Esophagus muscularis mucosa (tissue), 4 donors: ENCODE results near the gene COG5. TPM values are rescaled to one million over a fixed set of nuclear protein-coding genes. Genes with fewer than 3 reads are reported as not detected.

Experiments
- DNase-seq: peaks from one replicate; pipeline ENCODE4 v3.0.0-alpha.2; 2017; ENCODE audit errors: extremely low spot score
- H3K27ac ChIP-seq, 4 donors: fragments of 200-600 bp; sonication (generic); replicated peaks in 1 of 4; 1 replicate in 3 of 4; 2 replicates in 1 of 4; pipeline ENCODE4 v1.5.1; 2016 to 2019; ENCODE audit warnings: mild to moderate bottlenecking in 1 of 4
- H3K27me3 ChIP-seq, 4 donors: fragments of 200-600 bp; sonication (generic); one replicate each; pipeline versions ENCODE4 v1.5.1 to v1.6.0; 2016 to 2019
- H3K36me3 ChIP-seq, 4 donors: fragments of 200-600 bp; sonication (generic); one replicate each; pipeline ENCODE4 v1.5.1; 2016 to 2019
- H3K4me1 ChIP-seq, 4 donors: fragments of 200-600 bp; sonication (generic); one replicate each; pipeline ENCODE4 v1.5.1; 2016 to 2019
- H3K4me3 ChIP-seq, 4 donors: fragments of 200-600 bp; sonication (generic); 1 replicate in 2 of 4; 2 replicates in 2 of 4; pipeline ENCODE4 v1.5.1; 2016 to 2019; ENCODE audit warnings: mild to moderate bottlenecking in 4 of 4, moderate library complexity in 1 of 4
- H3K9me3 ChIP-seq, 4 donors: fragments of 200-600 bp; sonication (generic); 1 replicate in 3 of 4; 2 replicates in 1 of 4; pipeline ENCODE4 v1.5.1; 2016 to 2019
- CTCF ChIP-seq, 3 experiments: fragments of 200-600 bp in 2 of 3; fragments of 450-650 bp in 1 of 3; sonication (generic) in 2 of 3; IDR thresholded peaks; one replicate each; pipeline ENCODE4 v1.5.1; 2017 to 2019; ENCODE audit warnings: antibody characterized with exemption in 3 of 3, mild to moderate bottlenecking in 2 of 3, moderate library complexity in 1 of 3
- EP300 ChIP-seq: sonication (generic); formaldehyde crosslinking; IDR thresholded peaks from one replicate; pipeline ENCODE4 v1.6.1; 2017; ENCODE audit warnings: antibody characterized with exemption
- POLR2A ChIP-seq: fragments of 450-650 bp; IDR thresholded peaks from one replicate; pipeline ENCODE4 v1.6.1; 2017; ENCODE audit warnings: antibody characterized with exemption, moderate library complexity, mild to moderate bottlenecking, low read depth
- POLR2AphosphoS5 ChIP-seq, 2 donors: sonication (generic); formaldehyde crosslinking; IDR thresholded peaks; one replicate each; pipeline ENCODE4 v1.6.1; 2017; ENCODE audit warnings: antibody characterized with exemption in 2 of 2
- WGBS: methylation state at CpG from one replicate; pipeline ENCODE4 v1.1.5; 2018; 5-methylcytosine and 5-hydroxymethylcytosine counted together
- intact Hi-C: fragments of 100-400 bp; cut with DNase I; formaldehyde crosslinking; loops from one replicate; pipeline ENCODE4 v1.15.1; 2023
- total RNA-seq, 4 donors: library from RNA; depleted of rRNA; stranded (reverse); fragments of >200 nt; gene quantifications; one replicate each; pipeline versions ENCODE4 v1.1.0 to v1.2.1, GENCODE V29; 2016

Gene COG5
- total RNA-seq, 4 donors from 2014 or later, result 20.3 to 33.4 (median 24.9) TPM

DNA sequence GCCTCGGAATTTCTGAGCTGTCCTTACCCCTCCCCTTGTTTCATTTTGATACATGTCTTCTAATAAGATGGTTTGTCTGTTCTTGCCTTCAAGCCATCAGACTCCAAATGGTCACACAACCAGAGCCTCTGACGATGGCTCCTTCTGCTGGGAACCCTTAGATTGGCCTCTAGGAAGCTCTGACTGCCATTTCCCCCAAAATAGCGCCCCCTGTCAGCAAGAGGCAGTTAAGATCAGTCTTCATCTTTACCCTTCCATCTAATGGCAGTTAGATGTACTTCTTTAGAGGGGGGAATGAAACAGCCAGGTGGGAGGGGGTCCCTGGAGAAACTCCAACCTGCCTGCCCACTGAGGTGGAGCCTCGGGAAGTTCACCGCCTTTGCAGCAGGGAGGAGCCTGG lies 179.7 kb downstream of the COG5 start:
- DNase-seq, result no peak
- Histone ChIP-seq H3K4me1 (peaks cover 4 to 14% (median 7%) of the 10 kb centered on the region in 4 donors), H3K36me3 (no peaks in the 10 kb centered on the region), H3K4me3 (no peak overlapping the region), H3K9me3 (no peaks in the 10 kb centered on the region), H3K27me3 (no peaks in the 10 kb centered on the region), H3K27ac (no peak overlapping the region)
- WGBS, result 88% methylated on average over 5 of the region's 5 CpGs
- intact Hi-C loops, result no loop called here
- no peak for TF ChIP-seq POLR2AphosphoS5 (IDR thresholded peaks at IDR 0.05)
- no peak for TF ChIP-seq POLR2A
- TF ChIP-seq CTCF (IDR thresholded peaks at IDR 0.05), result no peak
- TF ChIP-seq EP300, result no peak

- Histone ChIP-seq H3K9me3 (no peaks in the 10 kb centered on the region), H3K4me1 (peaks cover 4 to 14% (median 7%) of the 10 kb centered on the region in 4 donors), H3K4me3 (no peak overlapping the region), H3K27ac (no peak overlapping the region), H3K27me3 (no peaks in the 10 kb centered on the region), H3K36me3 (no peaks in the 10 kb centered on the region)
- TF ChIP-seq CTCF (IDR thresholded peaks at IDR 0.05) (no peak), EP300 (no peak)
- intact Hi-C loops, result no loop called here
- DNase-seq, result no peak
- WGBS, result 97% methylated on average over 4 of the region's 4 CpGs
Observed at GRCh38 chr7:107383203-107383602, 180.5 kb downstream of the COG5 start.

DNA sequence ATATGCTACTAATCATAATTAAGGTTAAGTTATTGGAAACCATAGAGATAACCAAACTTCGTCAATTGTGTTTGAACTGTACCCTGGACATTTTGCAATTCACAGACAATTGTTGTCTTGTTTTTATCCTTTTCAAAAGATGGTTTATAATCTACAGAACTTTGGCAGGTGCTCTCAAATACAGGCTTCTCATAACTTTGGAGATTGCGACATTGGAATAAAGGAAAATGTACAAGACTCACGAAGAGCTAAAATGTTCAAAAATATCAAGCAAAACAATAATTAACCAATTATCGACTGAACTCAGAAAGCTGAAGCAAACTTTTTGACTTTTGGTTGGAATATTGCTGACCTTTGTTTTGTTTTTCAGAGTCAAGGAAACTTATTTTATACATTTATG lies 182.3 kb downstream of the COG5 start:
- intact Hi-C loops, result no loop called here
- H3K9me3 ChIP-seq, result no peaks in the 10 kb centered on the region
- no peak overlapping the region for H3K27ac ChIP-seq
- TF ChIP-seq EP300, result no peak
- no peak for TF ChIP-seq CTCF (IDR thresholded peaks at IDR 0.05)
- no peak for TF ChIP-seq POLR2A
- TF ChIP-seq POLR2AphosphoS5 (IDR thresholded peaks at IDR 0.05), result no peak
- no peaks in the 10 kb centered on the region for H3K4me1 ChIP-seq
- H3K27me3 ChIP-seq, result no peaks in the 10 kb centered on the region
- WGBS, result 83% methylated on average over 4 of the region's 4 CpGs
- no peaks in the 10 kb centered on the region for H3K36me3 ChIP-seq
- no peak for DNase-seq
- no peak overlapping the region for H3K4me3 ChIP-seq

DNA sequence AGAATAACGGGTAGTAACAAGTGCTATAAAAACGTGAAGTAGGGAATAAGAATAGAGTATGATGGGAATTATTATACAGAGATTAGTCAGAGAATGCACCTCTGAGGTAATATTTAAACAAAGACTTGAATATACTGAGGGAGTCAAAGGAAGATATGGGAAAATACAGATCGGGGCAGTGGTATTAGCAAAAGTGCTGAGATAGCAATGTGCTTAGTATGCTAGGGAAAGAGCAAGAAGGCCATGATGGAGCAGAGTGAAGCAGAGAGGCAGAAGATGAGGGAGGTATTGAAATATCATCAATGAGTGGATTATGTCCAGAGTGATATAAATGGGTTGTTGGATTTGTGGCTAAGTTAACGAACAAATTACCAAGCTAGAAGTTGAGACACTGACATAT lies 190.4 kb downstream of the COG5 start:
- Histone ChIP-seq H3K9me3 (no peaks in the 10 kb centered on the region), H3K27me3 (no peaks in the 10 kb centered on the region), H3K36me3 (no peaks in the 10 kb centered on the region), H3K4me3 (no peak overlapping the region), H3K4me1 (no peaks in the 10 kb centered on the region), H3K27ac (no peak overlapping the region)
- intact Hi-C loops, result no loop called here
- TF ChIP-seq CTCF (IDR thresholded peaks at IDR 0.05) (no peak), EP300 (no peak), POLR2A (no peak), POLR2AphosphoS5 (IDR thresholded peaks at IDR 0.05) (no peak)
- no peak for DNase-seq
- 76% methylated on average over 4 of the region's 4 CpGs for WGBS

DNA sequence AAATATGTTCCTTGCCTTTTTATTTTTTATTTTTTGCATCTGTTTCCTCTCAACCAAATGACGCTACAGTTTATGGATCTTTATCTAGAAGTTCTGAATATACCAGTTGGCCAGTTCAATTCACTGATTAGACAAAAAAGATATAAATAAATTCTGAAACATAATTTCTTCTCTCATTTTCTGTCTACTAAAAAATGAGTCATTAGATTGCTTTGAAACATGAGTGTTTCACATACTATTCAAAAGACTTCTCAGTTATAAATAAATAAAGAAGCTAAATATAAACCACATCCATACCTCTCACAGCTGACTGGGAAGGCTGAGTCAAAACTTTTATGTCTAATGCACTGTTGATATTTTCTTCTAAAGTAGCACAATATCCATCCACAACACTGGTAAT lies 191.4 kb downstream of the COG5 start:
- intact Hi-C loops, result no loop called here
- H3K4me1 ChIP-seq, result no peaks in the 10 kb centered on the region
- H3K27ac ChIP-seq, result no peak overlapping the region
- no peaks in the 10 kb centered on the region for H3K36me3 ChIP-seq
- no peaks in the 10 kb centered on the region for H3K9me3 ChIP-seq
- H3K4me3 ChIP-seq, result no peak overlapping the region
- H3K27me3 ChIP-seq, result no peaks in the 10 kb centered on the region
- 84% methylated on average over 1 of the region's 1 CpG for WGBS
- no peak for DNase-seq
- no peak for TF ChIP-seq POLR2A
- no peak for TF ChIP-seq CTCF (IDR thresholded peaks at IDR 0.05)
- no peak for TF ChIP-seq POLR2AphosphoS5 (IDR thresholded peaks at IDR 0.05)
- TF ChIP-seq EP300, result no peak
